Measurements from ENCODE around the gene CCKAR.

DNA sequence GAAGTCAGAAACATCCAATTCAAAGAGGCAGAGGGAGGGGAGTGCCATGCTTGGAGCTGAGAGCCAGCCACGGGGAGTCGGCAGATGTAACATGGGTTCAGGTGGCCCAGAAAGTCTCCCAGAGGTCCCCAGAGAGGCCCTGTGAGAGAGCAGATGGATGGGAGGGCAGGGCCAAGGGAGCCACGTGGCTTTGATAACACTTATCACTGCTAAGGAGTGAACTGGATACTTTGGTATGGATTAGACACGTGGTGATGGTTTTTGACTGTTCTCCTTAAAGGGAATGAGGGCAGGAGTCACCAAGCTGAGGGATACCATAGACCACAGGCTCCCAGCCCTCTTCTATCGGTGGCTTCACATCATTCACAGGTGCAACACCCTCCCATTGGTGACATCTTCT, 13.7 kb downstream of the CCKAR start:
- TF ChIP-seq, protein P1, sequence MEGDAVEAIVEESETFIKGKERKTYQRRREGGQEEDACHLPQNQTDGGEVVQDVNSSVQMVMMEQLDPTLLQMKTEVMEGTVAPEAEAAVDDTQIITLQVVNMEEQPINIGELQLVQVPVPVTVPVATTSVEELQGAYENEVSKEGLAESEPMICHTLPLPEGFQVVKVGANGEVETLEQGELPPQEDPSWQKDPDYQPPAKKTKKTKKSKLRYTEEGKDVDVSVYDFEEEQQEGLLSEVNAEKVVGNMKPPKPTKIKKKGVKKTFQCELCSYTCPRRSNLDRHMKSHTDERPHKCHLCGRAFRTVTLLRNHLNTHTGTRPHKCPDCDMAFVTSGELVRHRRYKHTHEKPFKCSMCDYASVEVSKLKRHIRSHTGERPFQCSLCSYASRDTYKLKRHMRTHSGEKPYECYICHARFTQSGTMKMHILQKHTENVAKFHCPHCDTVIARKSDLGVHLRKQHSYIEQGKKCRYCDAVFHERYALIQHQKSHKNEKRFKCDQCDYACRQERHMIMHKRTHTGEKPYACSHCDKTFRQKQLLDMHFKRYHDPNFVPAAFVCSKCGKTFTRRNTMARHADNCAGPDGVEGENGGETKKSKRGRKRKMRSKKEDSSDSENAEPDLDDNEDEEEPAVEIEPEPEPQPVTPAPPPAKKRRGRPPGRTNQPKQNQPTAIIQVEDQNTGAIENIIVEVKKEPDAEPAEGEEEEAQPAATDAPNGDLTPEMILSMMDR (IDR thresholded peaks at IDR 0.05): no peak
- no peak for TF ChIP-seq POLR2AphosphoS5 (IDR thresholded peaks at IDR 0.05)
- no peak for TF ChIP-seq POLR2A (IDR thresholded peaks at IDR 0.05)

Measured in breast epithelium (tissue), 3 donors.